GM12892 (cell line): ENCODE measurements around the gene LHFPL3.

Experiments used
- DNase-seq: peaks from one replicate; pipeline ENCODE4 v3.0.0; 2011; ENCODE audit not compliant: insufficient read length
- FAIRE-seq: peaks from 2 replicates; lab custom pipeline; 2011; peaks lifted over from hg19 to GRCh38; lab: Jason Lieb, UNC
- POLR2A ChIP-seq: IDR thresholded peaks from 2 replicates; pipeline ENCODE4 v1.6.1; 2011; ENCODE audit warnings: low read depth, low read length, control low read depth
- POLR2AphosphoS5 ChIP-seq: IDR thresholded peaks from 2 replicates; pipeline ENCODE4 v1.6.1; 2011; ENCODE audit warnings: low read depth, low read length, control low read depth
- TAF1 ChIP-seq: IDR thresholded peaks from 2 replicates; pipeline ENCODE4 v1.6.1; 2011; ENCODE audit warnings: low read depth, mild to moderate bottlenecking, control low read depth, low read length, borderline replicate concordance

The LHFPL3 gene

GRCh38 chr7:104442481-104442880 is 114.1 kb downstream of the LHFPL3 start:
- FAIRE-seq = no peak
- TF ChIP-seq TAF1 = no peak
- no peak for TF ChIP-seq POLR2A
- TF ChIP-seq POLR2AphosphoS5 = no peak

GRCh38 chr7:104444017-104444416 is 115.6 kb downstream of the LHFPL3 start:
- FAIRE-seq = no peak
- TF ChIP-seq TAF1 (no peak), POLR2A (no peak), POLR2AphosphoS5 (no peak)

More at GRCh38 chr7:104442481-104442880, 114.1 kb downstream of the LHFPL3 start:
- no peak for DNase-seq

GRCh38 chr7:104445393-104445792 is 117.0 kb downstream of the LHFPL3 start:
- FAIRE-seq = no peak
- TF ChIP-seq POLR2AphosphoS5 (no peak), POLR2A (no peak), TAF1 (no peak)

More at GRCh38 chr7:104444017-104444416, 115.6 kb downstream of the LHFPL3 start:
- DNase-seq = no peak

GRCh38 chr7:104450861-104451260 is 122.5 kb downstream of the LHFPL3 start:
- no peak for FAIRE-seq
- TF ChIP-seq POLR2A (no peak), TAF1 (no peak), POLR2AphosphoS5 (no peak)

More at GRCh38 chr7:104445393-104445792, 117.0 kb downstream of the LHFPL3 start:
- no peak for DNase-seq

GRCh38 chr7:104453190-104453589 is 124.8 kb downstream of the LHFPL3 start:
- DNase-seq (no peak), FAIRE-seq (no peak)
- TF ChIP-seq POLR2AphosphoS5 = no peak
- TF ChIP-seq TAF1 = no peak
- TF ChIP-seq POLR2A = no peak

More at GRCh38 chr7:104450861-104451260, 122.5 kb downstream of the LHFPL3 start:
- DNase-seq = no peak

GRCh38 chr7:104458875-104459274 is 130.5 kb downstream of the LHFPL3 start:
- DNase-seq (no peak), FAIRE-seq (no peak)
- TF ChIP-seq POLR2A (no peak), POLR2AphosphoS5 (no peak), TAF1 (no peak)

GRCh38 chr7:104469166-104469820 is 140.9 kb downstream of the LHFPL3 start:
- TF ChIP-seq TAF1 (no peak), POLR2A (no peak), POLR2AphosphoS5 (no peak)
- FAIRE-seq = no peak
- DNase-seq = no peak

- TF ChIP-seq TAF1 = no peak
- TF ChIP-seq POLR2A = no peak
- no peak for TF ChIP-seq POLR2AphosphoS5
- FAIRE-seq (no peak), DNase-seq (no peak)
Observed at GRCh38 chr7:104480529-104480928, 152.1 kb downstream of the LHFPL3 start.

- no peak for TF ChIP-seq TAF1
- no peak for TF ChIP-seq POLR2AphosphoS5
- TF ChIP-seq POLR2A = no peak
- no peak for FAIRE-seq
- no peak for DNase-seq
Observed at GRCh38 chr7:104482362-104483037, 154.1 kb downstream of the LHFPL3 start.

GRCh38 chr7:104486931-104487330 is 158.5 kb downstream of the LHFPL3 start:
- DNase-seq (no peak), FAIRE-seq (no peak)
- TF ChIP-seq POLR2A (no peak), POLR2AphosphoS5 (no peak), TAF1 (no peak)

- no peak for DNase-seq
- TF ChIP-seq TAF1 (no peak), POLR2A (no peak), POLR2AphosphoS5 (no peak)
- FAIRE-seq = no peak
Observed at GRCh38 chr7:104487642-104488041, 159.2 kb downstream of the LHFPL3 start.

GRCh38 chr7:104497379-104497967 is 169.1 kb downstream of the LHFPL3 start:
- FAIRE-seq (no peak), DNase-seq (no peak)
- TF ChIP-seq POLR2AphosphoS5 = no peak
- TF ChIP-seq TAF1 = no peak
- TF ChIP-seq POLR2A = no peak
